GM19328 (cell line): ENCODE measurements around the gene CYP2J2.
"Not testable (repeated sequence)": the region's sequence is repeated elsewhere in the genome, so short reads cannot be mapped to it uniquely, and the experiment has no call there.

Experiments
- ATAC-seq: cut with Tn5 transposase; IDR thresholded peaks from one replicate; pipeline ENCODE4 v1.9.1; 2021; ENCODE audit warnings: mild to moderate bottlenecking, moderate library complexity; ENCODE audit not compliant: unreplicated experiment

The CYP2J2 gene, protein sequence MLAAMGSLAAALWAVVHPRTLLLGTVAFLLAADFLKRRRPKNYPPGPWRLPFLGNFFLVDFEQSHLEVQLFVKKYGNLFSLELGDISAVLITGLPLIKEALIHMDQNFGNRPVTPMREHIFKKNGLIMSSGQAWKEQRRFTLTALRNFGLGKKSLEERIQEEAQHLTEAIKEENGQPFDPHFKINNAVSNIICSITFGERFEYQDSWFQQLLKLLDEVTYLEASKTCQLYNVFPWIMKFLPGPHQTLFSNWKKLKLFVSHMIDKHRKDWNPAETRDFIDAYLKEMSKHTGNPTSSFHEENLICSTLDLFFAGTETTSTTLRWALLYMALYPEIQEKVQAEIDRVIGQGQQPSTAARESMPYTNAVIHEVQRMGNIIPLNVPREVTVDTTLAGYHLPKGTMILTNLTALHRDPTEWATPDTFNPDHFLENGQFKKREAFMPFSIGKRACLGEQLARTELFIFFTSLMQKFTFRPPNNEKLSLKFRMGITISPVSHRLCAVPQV

DNA sequence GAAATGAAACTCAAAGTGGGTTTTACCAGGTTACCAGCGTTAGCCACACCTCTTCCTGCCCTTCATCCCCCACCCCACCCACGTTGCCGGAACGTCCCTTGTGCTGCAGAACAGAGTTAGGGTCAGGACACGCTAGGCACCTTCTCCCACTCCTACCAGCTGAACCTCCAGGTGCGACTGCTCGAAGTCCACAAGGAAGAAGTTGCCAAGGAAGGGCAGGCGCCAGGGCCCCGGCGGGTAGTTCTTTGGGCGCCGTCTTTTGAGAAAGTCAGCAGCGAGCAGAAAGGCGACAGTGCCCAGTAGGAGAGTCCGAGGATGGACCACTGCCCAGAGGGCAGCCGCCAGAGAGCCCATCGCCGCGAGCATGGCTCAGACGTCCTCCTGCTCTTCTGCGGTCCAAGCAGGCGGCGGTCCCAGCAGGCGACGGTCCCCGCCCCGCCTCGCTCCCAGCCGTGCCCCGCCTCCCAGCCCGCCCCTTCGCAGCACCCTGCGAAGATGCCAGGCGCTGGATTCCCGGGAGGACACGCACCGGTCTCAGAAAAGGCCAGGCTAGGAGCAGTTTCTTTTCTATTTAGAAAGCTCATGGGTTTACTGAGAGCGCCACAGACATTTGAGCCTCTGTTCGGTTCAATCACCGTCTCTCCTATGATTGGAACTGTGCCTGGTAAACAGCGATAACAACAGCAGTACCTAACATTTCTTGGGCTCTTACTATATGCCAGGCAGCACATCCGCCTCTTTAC, at the start of gene CYP2J2:
CYP2J2 (minus strand) TSS at position 393 of the 743 bp plus-strand sequence; CDS start at position 366, 27 bp downstream.
- no peak for ATAC-seq

DNA sequence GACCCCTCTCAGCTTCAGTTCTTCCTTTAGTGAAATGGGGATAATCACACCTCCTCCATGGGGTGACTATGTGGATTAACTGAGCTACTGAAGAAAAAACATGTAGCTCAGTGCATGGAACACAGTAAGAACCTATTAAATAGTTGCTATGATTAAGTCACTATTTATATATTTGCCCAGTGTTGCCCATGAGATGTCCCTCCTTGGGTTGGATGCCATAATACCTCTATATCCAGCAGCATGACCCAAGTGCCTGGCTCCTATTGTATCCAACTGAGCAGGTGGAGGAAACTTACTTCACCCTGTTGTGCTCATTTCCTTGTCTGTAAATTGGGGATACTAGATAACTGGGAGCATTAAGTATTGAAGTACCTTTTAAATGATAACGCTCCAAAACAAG, 47.1 kb upstream of the CYP2J2 start:
- ATAC-seq = no peak

- ATAC-seq = no peak
Measured at GRCh38 chr1:59972216-59972927, 45.8 kb upstream of the CYP2J2 start.

- ATAC-seq = no peak
Measured at GRCh38 chr1:59971464-59971911, 44.9 kb upstream of the CYP2J2 start.

- not testable (repeated sequence) for ATAC-seq
Measured at GRCh38 chr1:59969542-59970175, 43.1 kb upstream of the CYP2J2 start.

DNA sequence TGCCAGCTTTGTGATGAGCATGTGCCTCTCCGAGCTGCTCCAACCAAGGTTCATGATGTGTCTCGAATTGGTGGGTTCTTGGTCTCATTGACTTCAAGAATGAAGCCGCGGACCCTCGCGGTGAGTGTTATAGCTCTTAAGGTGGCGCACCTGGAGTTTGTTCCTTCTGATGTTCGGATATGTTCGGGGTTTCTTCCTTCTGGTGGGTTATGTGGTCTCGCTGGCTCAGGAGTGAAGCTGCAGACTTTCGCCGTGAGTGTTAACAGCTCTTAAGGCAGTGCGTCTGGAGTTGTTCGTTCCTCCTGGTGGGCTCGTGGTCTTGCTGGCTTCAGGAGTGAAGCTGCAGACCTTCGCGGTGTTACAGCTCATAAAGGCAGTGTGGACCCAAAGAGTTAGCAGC, 42.2 kb upstream of the CYP2J2 start:
- not testable (repeated sequence) for ATAC-seq

DNA sequence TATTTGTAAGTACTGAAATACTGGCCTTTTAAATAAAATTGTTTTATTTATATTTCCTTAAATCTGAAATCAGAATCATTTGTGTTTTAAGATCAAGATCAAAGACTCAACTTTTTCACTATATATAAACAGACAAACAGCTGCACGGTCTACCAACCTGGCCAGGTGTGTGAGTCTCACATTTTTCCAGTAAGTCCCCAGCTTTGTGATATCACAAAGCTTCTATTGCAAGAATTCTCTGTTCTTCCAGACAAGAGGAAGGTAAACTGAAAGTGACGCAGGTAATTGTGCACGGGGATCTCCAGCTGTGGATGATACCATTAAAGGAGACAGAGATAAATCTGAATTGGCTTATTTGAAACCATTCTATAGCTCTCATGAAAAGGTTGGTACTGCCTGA, 41.2 kb upstream of the CYP2J2 start:
- ATAC-seq = no peak

GRCh38 chr1:59967141-59967697, 40.6 kb upstream of the CYP2J2 start:
- ATAC-seq = no peak

GRCh38 chr1:59952065-59952464, 25.5 kb upstream of the CYP2J2 start:
- no peak for ATAC-seq

DNA sequence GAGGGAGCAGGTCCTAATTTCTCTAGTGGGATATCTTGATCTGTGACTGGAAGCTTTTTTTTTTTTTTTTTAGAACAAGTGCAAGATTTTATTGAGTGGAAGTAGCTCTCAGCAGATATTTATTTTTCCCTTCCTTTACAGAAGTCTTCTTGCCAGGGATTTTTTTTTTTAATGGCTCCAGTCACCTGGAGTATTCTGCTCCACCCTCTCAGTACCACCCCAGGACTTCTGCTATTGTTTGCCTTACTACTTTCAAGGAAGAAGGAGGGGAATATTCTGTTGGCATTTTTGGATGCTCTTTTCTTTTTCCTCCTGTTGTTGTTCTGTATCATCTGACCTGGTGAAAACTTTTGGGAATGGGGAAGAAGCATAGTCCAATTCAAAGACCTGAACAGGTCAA, 23.1 kb upstream of the CYP2J2 start:
- no peak for ATAC-seq

DNA sequence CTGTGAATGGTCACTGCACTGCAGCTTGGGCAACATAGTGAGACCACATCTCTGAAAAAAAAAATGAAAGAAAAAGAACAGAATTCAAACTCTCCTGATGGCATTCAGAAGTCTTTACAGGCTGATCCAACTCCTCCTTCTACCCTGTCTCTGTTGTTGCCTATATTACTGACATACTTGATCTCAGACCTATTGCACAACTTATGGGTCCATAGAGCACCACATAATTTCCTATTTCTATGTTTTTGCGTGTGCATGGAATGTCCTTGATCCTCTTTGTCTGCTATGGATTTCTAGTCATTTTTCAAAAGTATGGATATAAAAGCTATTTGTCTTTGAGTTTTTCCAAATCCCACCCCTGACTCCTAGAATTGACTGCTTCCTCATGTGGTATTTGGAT, 22.4 kb upstream of the CYP2J2 start:
- no peak for ATAC-seq

DNA sequence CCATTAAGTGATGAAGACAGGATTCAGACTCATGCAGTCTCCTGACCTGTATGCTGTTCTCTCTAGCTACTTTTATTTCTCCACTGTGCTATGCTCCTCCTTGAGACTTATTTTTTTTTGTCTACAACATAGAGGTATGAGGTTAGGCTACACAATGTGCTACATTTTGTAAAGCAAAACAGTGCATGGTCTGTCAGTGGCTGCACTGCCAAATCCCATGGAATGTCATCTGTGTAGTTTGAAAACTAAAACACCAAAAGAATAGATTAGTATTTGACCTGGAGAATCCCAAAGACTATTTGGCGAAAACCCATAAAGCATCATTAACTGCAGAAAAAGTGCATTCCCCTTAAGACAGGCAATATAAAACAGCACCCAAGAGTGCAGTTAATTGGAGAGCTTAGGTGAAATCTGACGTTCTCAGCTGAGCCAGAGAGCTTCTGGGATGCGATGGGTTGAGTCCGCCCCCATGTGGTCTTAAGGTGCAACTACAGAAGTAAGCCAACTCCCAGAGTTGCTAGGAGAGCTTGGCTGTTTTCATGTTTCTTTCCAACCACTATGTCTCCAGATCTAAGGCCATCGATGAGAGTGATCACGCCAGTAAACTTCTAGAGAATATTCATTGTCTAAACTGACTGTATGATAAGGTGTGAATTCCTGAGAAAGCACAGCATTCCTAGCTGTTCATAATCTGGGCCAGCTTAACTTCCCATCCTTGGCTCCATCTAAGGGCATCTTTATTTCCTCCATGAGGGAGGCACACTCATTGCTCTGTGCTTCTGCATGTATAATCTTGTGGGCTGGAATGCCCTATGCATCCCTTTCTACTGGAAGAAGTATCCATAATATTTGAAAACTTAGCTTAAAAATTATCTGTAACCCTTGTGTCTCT, 20.7 kb upstream of the CYP2J2 start:
- peak; percentile 81 for ATAC-seq

DNA sequence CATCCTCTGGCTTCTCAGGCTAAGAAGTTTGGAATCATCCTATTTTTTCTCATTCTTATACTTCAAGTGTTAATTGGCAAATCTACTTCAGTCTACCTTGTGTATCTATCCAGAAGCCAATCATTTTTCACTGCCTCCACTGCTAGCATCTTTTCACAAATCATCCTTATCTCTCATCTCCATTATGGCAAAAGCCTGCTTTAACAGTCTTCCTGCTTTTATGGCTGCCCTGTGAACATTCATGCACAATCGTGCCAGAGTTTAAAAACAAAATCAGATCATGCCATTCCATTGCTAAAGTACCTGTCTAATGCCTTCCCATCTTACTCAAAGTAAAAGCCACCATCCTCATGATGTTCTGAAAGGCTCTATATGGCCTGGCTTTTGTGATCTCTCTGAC, 19.2 kb upstream of the CYP2J2 start:
- no peak for ATAC-seq

DNA sequence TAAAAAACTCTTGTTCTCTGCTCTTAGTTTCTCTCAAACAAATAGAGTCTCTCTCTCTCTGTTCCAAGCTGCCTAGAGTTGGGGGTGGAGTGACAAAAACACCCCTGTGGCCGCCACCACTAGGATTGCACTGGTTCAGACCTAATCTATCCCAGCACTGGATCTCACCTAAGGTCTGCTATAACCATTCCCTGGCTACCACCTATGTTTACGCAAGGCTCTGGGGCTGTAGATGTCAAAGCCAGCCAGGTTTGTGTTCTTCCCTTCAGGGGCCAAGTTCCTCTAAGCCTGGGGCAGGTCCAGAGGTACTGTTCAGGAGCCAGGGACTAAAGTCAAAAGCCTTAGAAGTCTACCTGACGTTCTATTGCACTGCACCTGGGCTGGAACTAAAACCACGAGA, 12.8 kb upstream of the CYP2J2 start:
- no peak for ATAC-seq

GRCh38 chr1:59937636-59938210, 11.2 kb upstream of the CYP2J2 start:
- ATAC-seq = no peak

GRCh38 chr1:59936358-59936821, 9.8 kb upstream of the CYP2J2 start:
- ATAC-seq = no peak

DNA sequence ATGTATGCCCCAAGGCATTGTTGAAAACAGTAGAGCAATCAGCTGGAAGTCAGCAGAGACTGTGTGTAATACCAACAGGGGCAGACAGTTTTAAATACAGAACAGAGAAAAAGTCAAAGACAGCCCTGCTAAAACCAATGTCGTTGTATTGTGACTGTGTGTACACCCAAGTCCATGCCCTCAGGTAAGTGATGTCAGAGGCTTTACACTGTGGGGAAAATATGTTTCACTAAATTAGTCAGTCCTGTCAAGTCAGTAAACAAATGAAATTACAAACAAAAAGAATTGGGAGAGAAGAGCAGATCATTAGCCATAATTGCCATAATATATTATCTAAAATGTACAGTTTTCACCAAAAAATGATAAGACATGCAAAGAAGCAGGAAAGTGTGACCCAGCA, 2.4 kb upstream of the CYP2J2 start:
- ATAC-seq = no peak

GRCh38 chr1:59927213-59927612, 640 bp upstream of the CYP2J2 start:
- no peak for ATAC-seq

GRCh38 chr1:59924653-59925052, 1.9 kb downstream of the CYP2J2 start:
- ATAC-seq = no peak
